ENCODE measurements around the gene SLC25A21.

DNA sequence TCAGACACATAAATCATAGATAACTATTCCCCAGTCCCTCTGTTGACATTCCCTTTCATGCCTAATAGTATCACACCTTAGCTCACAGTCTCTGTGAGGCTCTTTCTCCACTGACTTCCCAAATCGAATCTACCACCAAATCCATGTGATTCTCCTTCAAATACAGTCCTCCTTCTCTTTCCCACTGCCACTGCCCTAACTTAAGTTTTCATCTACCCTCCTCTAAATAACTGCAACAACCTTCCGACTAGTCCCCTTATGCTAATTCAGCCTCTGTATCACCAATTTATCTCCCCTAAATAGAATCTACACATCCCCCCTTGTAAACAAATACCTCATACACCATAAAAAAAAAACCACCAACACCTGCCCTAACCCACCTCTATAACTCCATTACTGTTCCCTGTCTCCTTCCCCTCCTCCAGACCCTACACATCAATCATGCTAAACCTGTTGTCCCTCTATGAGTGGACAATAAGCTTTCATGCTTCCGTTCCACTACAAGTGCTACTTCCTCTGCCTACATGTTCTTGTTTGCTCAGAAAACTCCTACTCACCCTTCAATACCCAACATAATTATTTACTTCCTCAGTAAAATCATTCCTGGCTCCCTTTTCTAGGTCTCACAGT lies 39.0 kb downstream of the SLC25A21 start:
- TF ChIP-seq POLR2A (IDR thresholded peaks at IDR 0.05): no peak
- no peak for TF ChIP-seq CTCF (IDR thresholded peaks at IDR 0.05 in 8 of 11, conservative IDR thresholded peaks at IDR 0.05 in 3 of 11)
